OCI-LY1 (cell line): Measurements from ENCODE around the gene CHRM1.
A peak's percentile ranks its signal among the peaks of the same experiment; 100 is the strongest.

Source experiments
- H2AFZ ChIP-seq: fragments of 200-600 bp; sonication (generic), shearing (Covaris generic); 2 replicates; pipeline ENCODE4 v1.6.0; 2014; ENCODE audit warnings: antibody characterized with exemption, mild to moderate bottlenecking, low read length
- H3F3A ChIP-seq: fragments of 200-600 bp; sonication (generic), shearing (Covaris generic); 2 replicates; pipeline ENCODE4 v1.6.0; 2014; ENCODE audit warnings: mild to moderate bottlenecking, antibody characterized with exemption, low read length, moderate library complexity; ENCODE audit not compliant: insufficient read depth
- H3K27ac ChIP-seq: fragments of 200-600 bp; sonication (generic); 2 replicates; pipeline ENCODE4 v1.5.1; 2014; ENCODE audit warnings: low read length, mixed run types, mild to moderate bottlenecking, low read depth; ENCODE audit not compliant: poor library complexity, severe bottlenecking
- H3K27me3 ChIP-seq: fragments of 200-600 bp; sonication (generic); 2 replicates; pipeline ENCODE4 v1.6.0; 2014; ENCODE audit warnings: antibody characterized with exemption, mild to moderate bottlenecking, low read length, moderate library complexity; ENCODE audit not compliant: insufficient read depth
- H3K36me3 ChIP-seq: fragments of 200-600 bp; sonication (generic); 2 replicates; pipeline ENCODE4 v1.6.1; 2014; ENCODE audit warnings: mild to moderate bottlenecking, antibody characterized with exemption, low read length, moderate library complexity, mixed read lengths; ENCODE audit not compliant: insufficient read depth
- H3K4me1 ChIP-seq: fragments of 200-600 bp; sonication (generic); 2 replicates; pipeline ENCODE4 v1.5.1; 2014; ENCODE audit warnings: mild to moderate bottlenecking, low read length, moderate library complexity; ENCODE audit not compliant: insufficient read depth, severe bottlenecking
- H3K4me2 ChIP-seq: fragments of 200-600 bp; sonication (generic), shearing (Covaris generic); 2 replicates; pipeline ENCODE4 v1.6.1; 2014; ENCODE audit warnings: low read length
- H3K4me3 ChIP-seq: fragments of 200-600 bp; sonication (generic); 2 replicates; pipeline ENCODE4 v1.5.1; 2014; ENCODE audit warnings: low read length, low read depth, mild to moderate bottlenecking, mixed read lengths; ENCODE audit not compliant: poor library complexity, severe bottlenecking
- H3K79me2 ChIP-seq: fragments of 200-600 bp; shearing (Covaris generic); 2 replicates; pipeline ENCODE4 v1.6.1; 2016; ENCODE audit warnings: mixed run types, low read length, mixed read lengths; ENCODE audit not compliant: insufficient read depth
- H3K9ac ChIP-seq: fragments of 200-600 bp; sonication (generic), shearing (Covaris generic); 2 replicates; pipeline ENCODE4 v1.6.1; 2014; ENCODE audit warnings: mild to moderate bottlenecking, low read length, mixed read lengths
- H3K9me2 ChIP-seq: fragments of 200-600 bp; sonication (generic), shearing (Covaris generic); 2 replicates; pipeline ENCODE4 v1.6.1; 2014; ENCODE audit warnings: low read depth, mild to moderate bottlenecking, low read length, mixed read lengths
- H3K9me3 ChIP-seq: fragments of 200-600 bp; shearing (Covaris generic); 2 replicates; pipeline ENCODE4 v1.6.1; 2014; ENCODE audit warnings: low read length, mixed read lengths
- H4K20me1 ChIP-seq: fragments of 200-600 bp; sonication (generic), shearing (Covaris generic); 2 replicates; pipeline ENCODE4 v1.6.0; 2016; ENCODE audit warnings: mild to moderate bottlenecking, low read length; ENCODE audit not compliant: insufficient read depth
- CTCF ChIP-seq: fragments of 200-600 bp; sonication (generic), shearing (Covaris generic); IDR thresholded peaks from 2 replicates; pipeline ENCODE4 v1.5.1; 2017; ENCODE audit warnings: mild to moderate bottlenecking, antibody characterized with exemption, low read length, moderate library complexity, mixed read lengths
- EZH2 ChIP-seq: fragments of 200-600 bp; sonication (generic), shearing (Covaris generic); IDR thresholded peaks from 2 replicates; pipeline ENCODE4 v1.8.0; 2017; ENCODE audit warnings: borderline replicate concordance, mixed run types, mild to moderate bottlenecking, antibody characterized with exemption, low read length, moderate library complexity, mixed read lengths

Gene CHRM1

GRCh38 chr11:62880803-62881578 is 40.2 kb downstream of the CHRM1 start, which contains the start of gene SLC3A2:
SLC3A2 (plus strand) TSS chr11:62880896; CDS start chr11:62881024, 128 bp downstream.
- Histone ChIP-seq H3K9me2 (no peaks in the 10 kb centered on the region), H3K9ac (peak within 1 kb of the TSS; percentile 98), H3K4me2 (peak within 1 kb of the TSS; percentile 93), H3K36me3 (peaks cover 80% of the 10 kb centered on the region), H4K20me1 (no peaks in the 10 kb centered on the region), H3K27me3 (no peaks in the 10 kb centered on the region), H3K27ac (peak within 1 kb of the TSS; percentile 85), H3K4me3 (peak within 1 kb of the TSS; percentile 72), H2AFZ (no peak within 1 kb of the TSS), H3K79me2 (peaks cover 9% of the 10 kb centered on the region), H3K4me1 (peaks cover 34% of the 10 kb centered on the region), H3K9me3 (no peaks in the 10 kb centered on the region), H3F3A (no peaks in the 10 kb centered on the region)
- TF ChIP-seq CTCF (peak; percentile 74), EZH2 (no peak)

DNA sequence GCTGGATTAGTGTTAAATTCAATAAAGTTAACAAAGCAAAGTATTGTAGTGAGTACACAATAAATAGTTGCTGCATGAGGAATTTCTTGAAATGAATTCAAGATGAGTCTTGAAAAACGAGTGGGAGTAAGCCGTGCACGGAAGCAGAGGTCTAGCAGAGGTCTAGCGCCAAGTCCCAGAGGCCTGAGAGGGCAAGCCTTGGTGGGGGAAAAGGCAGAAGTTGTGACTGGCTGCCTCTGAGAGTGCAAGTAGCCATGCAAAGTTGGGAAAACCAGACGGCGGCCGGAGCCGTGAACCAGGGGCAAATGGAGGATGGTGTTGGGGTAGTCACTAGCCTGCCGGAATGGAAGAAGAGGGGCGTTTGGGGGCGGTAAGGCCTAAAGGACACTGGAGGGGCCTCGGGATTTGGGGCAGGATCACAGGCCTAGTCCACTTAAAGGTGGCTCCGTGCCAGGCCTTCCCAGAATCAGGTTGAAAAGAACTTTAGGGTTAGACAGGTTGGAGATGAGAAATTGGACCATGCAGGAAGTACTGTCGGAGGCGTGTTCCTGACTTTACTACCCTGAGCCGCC is 40.8 kb downstream of the CHRM1 start:
- peak overlapping the region; percentile 98 for H3K9ac ChIP-seq
- H3K36me3 ChIP-seq, result peaks cover 80% of the 10 kb centered on the region
- TF ChIP-seq CTCF (no peak), EZH2 (no peak)
- peaks cover 34% of the 10 kb centered on the region for H3K4me1 ChIP-seq
- no peaks in the 10 kb centered on the region for H4K20me1 ChIP-seq
- no peaks in the 10 kb centered on the region for H3F3A ChIP-seq
- no peak overlapping the region for H2AFZ ChIP-seq
- no peaks in the 10 kb centered on the region for H3K9me3 ChIP-seq
- peak overlapping the region; percentile 72 for H3K4me3 ChIP-seq
- H3K27me3 ChIP-seq, result no peaks in the 10 kb centered on the region
- H3K27ac ChIP-seq, result peak overlapping the region; percentile 85
- H3K79me2 ChIP-seq, result peaks cover 9% of the 10 kb centered on the region
- no peaks in the 10 kb centered on the region for H3K9me2 ChIP-seq
- H3K4me2 ChIP-seq, result peak overlapping the region; percentile 93

GRCh38 chr11:62879235-62879978 is 41.8 kb downstream of the CHRM1 start:
- H4K20me1 ChIP-seq, result no peaks in the 10 kb centered on the region
- TF ChIP-seq EZH2, result no peak
- TF ChIP-seq CTCF, result no peak
- H3K36me3 ChIP-seq, result peaks cover 80% of the 10 kb centered on the region
- H3K79me2 ChIP-seq, result peaks cover 9% of the 10 kb centered on the region
- no peak overlapping the region for H3K4me3 ChIP-seq
- no peaks in the 10 kb centered on the region for H3K9me3 ChIP-seq
- no peak overlapping the region for H2AFZ ChIP-seq
- peak overlapping the region; percentile 93 for H3K4me2 ChIP-seq
- no peaks in the 10 kb centered on the region for H3F3A ChIP-seq
- H3K27me3 ChIP-seq, result no peaks in the 10 kb centered on the region
- peaks cover 34% of the 10 kb centered on the region for H3K4me1 ChIP-seq
- H3K9me2 ChIP-seq, result no peaks in the 10 kb centered on the region
- H3K27ac ChIP-seq, result peak overlapping the region; percentile 85
- H3K9ac ChIP-seq, result peak overlapping the region; percentile 98; the same call in 1 of the 2 replicates
